NCI-H1417 (cell line): ENCODE results near the gene C13orf42.
"Not testable (repeated sequence)": the region's sequence is repeated elsewhere in the genome, so short reads cannot be mapped to it uniquely, and the experiment has no call there.

Experiments
- DNase-seq, 3 experiments: peaks; one replicate each; lab custom pipeline; 2025; lab: John Stamatoyannopoulos, UW

Gene C13orf42

GRCh38 chr13:51120873-51121272 lies 9.8 kb upstream of the C13orf42 start:
- DNase-seq = peak in 2 of 3 experiments; percentile 18 to 40

- DNase-seq = peak in 2 of 3 experiments; percentile 16 to 30
Observed at GRCh38 chr13:51118809-51119431, 7.8 kb upstream of the C13orf42 start.

- no peak for DNase-seq
Observed at GRCh38 chr13:51113969-51114368, 2.9 kb upstream of the C13orf42 start.

GRCh38 chr13:51113186-51113881 lies 2.3 kb upstream of the C13orf42 start:
- no peak for DNase-seq

GRCh38 chr13:51112771-51113170 lies 1.7 kb upstream of the C13orf42 start:
- DNase-seq = no peak

GRCh38 chr13:51111997-51112396 lies 923 bp upstream of the C13orf42 start:
- DNase-seq = no peak

GRCh38 chr13:51107996-51108395 lies 3.1 kb downstream of the C13orf42 start:
- DNase-seq = no peak

- DNase-seq = no peak
Observed at GRCh38 chr13:51105046-51105445, 6.0 kb downstream of the C13orf42 start.

GRCh38 chr13:51101636-51102235 lies 9.3 kb downstream of the C13orf42 start:
- peak in 2 of 3 experiments; percentile 43 to 78 for DNase-seq

GRCh38 chr13:51097353-51098043 lies 13.6 kb downstream of the C13orf42 start:
- DNase-seq = no peak

- no peak for DNase-seq
Observed at GRCh38 chr13:51096131-51096530, 14.9 kb downstream of the C13orf42 start.

GRCh38 chr13:51093574-51093973 lies 17.5 kb downstream of the C13orf42 start:
- DNase-seq = no peak

- DNase-seq = no peak
Observed at GRCh38 chr13:51091839-51092238, 19.2 kb downstream of the C13orf42 start.

- DNase-seq = no peak
Observed at GRCh38 chr13:51083706-51084105, 27.4 kb downstream of the C13orf42 start.

- not testable (repeated sequence) for DNase-seq
Observed at GRCh38 chr13:51080478-51081065, 30.5 kb downstream of the C13orf42 start.

- no peak for DNase-seq
Observed at GRCh38 chr13:51071493-51071892, 39.6 kb downstream of the C13orf42 start.

- peak; percentile 79 to 94 (median 88) for DNase-seq
Observed at GRCh38 chr13:51070005-51070649, 40.9 kb downstream of the C13orf42 start.

GRCh38 chr13:51068501-51068900 lies 42.6 kb downstream of the C13orf42 start:
- no peak for DNase-seq

- no peak for DNase-seq
Observed at GRCh38 chr13:51067706-51068105, 43.4 kb downstream of the C13orf42 start.

- DNase-seq = peak in 2 of 3 experiments; percentile 52 to 80
Observed at GRCh38 chr13:51067210-51067701, 43.8 kb downstream of the C13orf42 start.

GRCh38 chr13:51066091-51066831 lies 44.8 kb downstream of the C13orf42 start:
- no peak for DNase-seq
